ENCODE data around the gene IL17RA.

Gene IL17RA

GRCh38 chr22:17158568-17159503 lies 74.0 kb downstream of the IL17RA start, which contains the start of gene HDHD5:
HDHD5 (minus strand) TSS chr22:17159277; CDS start chr22:17159251, 26 bp downstream.
- DNase-seq = peak; percentile 85

GRCh38 chr22:17159504-17159951 lies 74.7 kb downstream of the IL17RA start:
- DNase-seq = no peak

- DNase-seq = no peak
Observed at GRCh38 chr22:17161991-17162390, 77.2 kb downstream of the IL17RA start.

- no peak for DNase-seq
Observed at GRCh38 chr22:17162731-17163130, 77.9 kb downstream of the IL17RA start.

- no peak for DNase-seq
Observed at GRCh38 chr22:17164392-17165024, 79.7 kb downstream of the IL17RA start.

Data from CD4-positive, alpha-beta T cell treated with Interleukin-15 for 1 hour (primary cell).